ENCODE results near the gene ACYP2. TPM values are rescaled to one million over a fixed set of nuclear protein-coding genes. Genes with fewer than 3 reads are reported as not detected.
A peak's percentile ranks its signal among the peaks of the same experiment; 100 is the strongest.
"Not testable (repeated sequence)": the region's sequence is repeated elsewhere in the genome, so short reads cannot be mapped to it uniquely, and the experiment has no call there.

The ACYP2 gene
- total RNA-seq, 1 experiment from 2014 or later, result 10.9 TPM

DNA sequence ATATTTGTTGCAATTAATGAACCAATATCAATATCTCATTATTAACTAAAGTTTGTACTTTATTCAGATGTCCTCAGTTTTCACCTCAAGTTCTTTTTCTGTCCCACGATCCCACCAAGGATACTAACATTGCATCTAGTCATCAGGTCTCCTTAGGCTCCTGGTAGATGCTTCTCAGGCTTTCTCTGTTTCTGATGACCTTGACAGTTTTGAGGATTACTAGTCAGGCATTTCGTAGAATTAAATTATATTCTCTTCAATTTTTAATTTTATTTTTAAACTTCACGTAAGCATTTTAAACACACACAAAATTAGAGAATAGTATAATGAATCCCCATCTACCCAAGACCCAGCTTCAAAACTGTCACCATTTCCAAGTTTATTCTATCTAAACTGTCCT is 5.6 kb upstream of the ACYP2 start:
- CTCF ChIA-PET, result no interaction called here
- H3K27ac Mint-ChIP-seq (ENCODE audit: unreplicated experiment), result no peak overlapping the region

DNA sequence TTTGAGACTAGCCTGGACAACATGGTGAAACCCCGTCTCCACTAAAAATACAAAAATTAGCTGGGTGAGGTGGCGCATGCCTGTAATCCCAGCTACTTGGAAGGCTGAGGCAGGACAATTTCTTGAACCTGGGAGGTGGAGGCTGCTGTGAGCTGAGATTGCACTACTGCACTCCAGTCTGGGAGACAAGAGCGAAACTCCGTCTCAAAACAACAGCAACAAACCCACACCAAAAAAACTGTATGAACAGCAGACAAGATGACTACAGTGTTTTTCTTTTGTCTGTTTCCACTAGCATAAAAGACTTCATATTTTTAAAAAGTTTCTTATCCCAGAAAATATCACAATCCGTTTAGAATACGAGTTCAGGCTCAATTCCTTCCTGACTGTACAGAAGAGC is 936 bp upstream of the ACYP2 start:
- Mint-ChIP-seq H3K4me3 (ENCODE audit: low read depth, unreplicated experiment) (peak overlapping the region; percentile 99), H3K36me3 (ENCODE audit: insufficient read depth, unreplicated experiment) (peaks cover 18% of the 10 kb centered on the region), H3K4me1 (ENCODE audit: low read depth, unreplicated experiment) (peaks cover 12% of the 10 kb centered on the region)
- not testable (repeated sequence) for DNase-seq; H3K27me3 Mint-ChIP-seq (ENCODE audit: unreplicated experiment); BruUV-seq (replicated peaks); H3K27ac Mint-ChIP-seq (ENCODE audit: unreplicated experiment); H3K9me3 Mint-ChIP-seq (ENCODE audit: low read depth, unreplicated experiment)
- CTCF ChIA-PET, result interaction anchor here (0.7 to 1.9 kb wide), 3 partner anchors 8 to 911 kb away, joined by 3 to 9 read pairs (median 6); no protein-coding TSS in a partner anchor
- intact Hi-C loops (cut with micrococcal nuclease; ENCODE audit: unreplicated experiment), result loop anchor here (2.0 kb wide), 1 partner anchor 590 kb away; no protein-coding TSS in a partner anchor

More for the DNA sequence above, 5.6 kb upstream of the ACYP2 start:
- intact Hi-C loops (cut with micrococcal nuclease; ENCODE audit: unreplicated experiment), result loop anchor here (10.0 kb wide), 1 partner anchor 1065 kb away; no protein-coding TSS in a partner anchor
- Mint-ChIP-seq H3K36me3 (ENCODE audit: insufficient read depth, unreplicated experiment) (no peaks in the 10 kb centered on the region), H3K4me1 (ENCODE audit: low read depth, unreplicated experiment) (peaks cover 3% of the 10 kb centered on the region), H3K27me3 (ENCODE audit: unreplicated experiment) (no peaks in the 10 kb centered on the region), H3K4me3 (ENCODE audit: low read depth, unreplicated experiment) (no peak overlapping the region), H3K9me3 (ENCODE audit: low read depth, unreplicated experiment) (no peaks in the 10 kb centered on the region)
- no TSS peak for BruUV-seq (replicated peaks)
- DNase-seq, result no peak
- TF ChIP-seq, protein P1, sequence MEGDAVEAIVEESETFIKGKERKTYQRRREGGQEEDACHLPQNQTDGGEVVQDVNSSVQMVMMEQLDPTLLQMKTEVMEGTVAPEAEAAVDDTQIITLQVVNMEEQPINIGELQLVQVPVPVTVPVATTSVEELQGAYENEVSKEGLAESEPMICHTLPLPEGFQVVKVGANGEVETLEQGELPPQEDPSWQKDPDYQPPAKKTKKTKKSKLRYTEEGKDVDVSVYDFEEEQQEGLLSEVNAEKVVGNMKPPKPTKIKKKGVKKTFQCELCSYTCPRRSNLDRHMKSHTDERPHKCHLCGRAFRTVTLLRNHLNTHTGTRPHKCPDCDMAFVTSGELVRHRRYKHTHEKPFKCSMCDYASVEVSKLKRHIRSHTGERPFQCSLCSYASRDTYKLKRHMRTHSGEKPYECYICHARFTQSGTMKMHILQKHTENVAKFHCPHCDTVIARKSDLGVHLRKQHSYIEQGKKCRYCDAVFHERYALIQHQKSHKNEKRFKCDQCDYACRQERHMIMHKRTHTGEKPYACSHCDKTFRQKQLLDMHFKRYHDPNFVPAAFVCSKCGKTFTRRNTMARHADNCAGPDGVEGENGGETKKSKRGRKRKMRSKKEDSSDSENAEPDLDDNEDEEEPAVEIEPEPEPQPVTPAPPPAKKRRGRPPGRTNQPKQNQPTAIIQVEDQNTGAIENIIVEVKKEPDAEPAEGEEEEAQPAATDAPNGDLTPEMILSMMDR (IDR thresholded peaks at IDR 0.05; ENCODE audit: unreplicated experiment), result no peak

DNA sequence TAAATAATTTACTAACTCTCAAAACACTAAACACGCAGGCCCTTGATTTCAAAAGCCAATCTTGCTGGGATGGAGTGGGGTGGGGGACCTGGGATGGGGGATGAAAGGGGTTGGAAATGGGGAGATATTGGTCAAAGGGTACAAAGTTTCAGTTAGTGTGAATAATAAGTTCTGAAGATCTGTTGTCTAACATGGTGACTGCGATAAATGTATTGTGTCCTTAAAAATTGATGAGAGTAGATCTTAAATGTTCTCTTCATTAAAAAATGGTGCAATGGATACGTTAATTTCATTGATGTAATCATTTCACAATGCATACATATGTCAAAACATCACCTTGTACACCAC is 505 bp upstream of the ACYP2 start:
- intact Hi-C loops (cut with micrococcal nuclease; ENCODE audit: unreplicated experiment), result loop anchor here (2.0 kb wide), 1 partner anchor 590 kb away; no protein-coding TSS in a partner anchor
- CTCF ChIA-PET, result interaction anchor here (0.9 to 1.9 kb wide), 2 partner anchors 8 to 46 kb away, joined by 3 to 9 read pairs; no protein-coding TSS in a partner anchor

DNA sequence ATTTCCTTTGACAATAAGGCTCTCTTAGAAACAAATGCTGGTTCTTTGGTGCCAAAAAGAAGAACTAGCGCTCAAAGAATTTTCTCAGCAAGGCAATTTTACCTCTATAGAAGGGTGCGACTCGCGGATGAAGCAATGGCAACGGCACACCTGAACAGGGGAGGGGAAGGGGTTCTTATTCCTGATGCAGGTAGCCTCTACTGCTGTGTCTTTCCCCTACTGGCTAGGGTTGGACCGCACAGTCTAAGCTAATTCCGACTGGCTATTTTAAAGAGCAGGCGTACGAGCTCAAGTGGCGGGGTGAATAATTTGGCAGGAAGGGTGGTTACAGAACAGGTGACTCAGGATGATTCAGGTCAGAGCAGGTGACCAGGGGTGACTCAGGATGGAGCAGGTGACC is 1.2 kb downstream of the ACYP2 start:
- DNase-seq; intact Hi-C loops (cut with micrococcal nuclease; ENCODE audit: unreplicated experiment); H3K9me3 Mint-ChIP-seq (ENCODE audit: low read depth, unreplicated experiment); BruUV-seq (replicated peaks); H3K27me3 Mint-ChIP-seq (ENCODE audit: unreplicated experiment): not testable (repeated sequence)
- CTCF ChIA-PET, result interaction anchor here (0.7 to 1.9 kb wide), 2 partner anchors 10 to 61 kb away, joined by 4 to 9 read pairs; no protein-coding TSS in a partner anchor
- peak overlapping the region; percentile 99 for H3K4me3 Mint-ChIP-seq (ENCODE audit: low read depth, unreplicated experiment)
- H3K36me3 Mint-ChIP-seq (ENCODE audit: insufficient read depth, unreplicated experiment), result peaks cover 18% of the 10 kb centered on the region
- H3K4me1 Mint-ChIP-seq (ENCODE audit: low read depth, unreplicated experiment), result peaks cover 12% of the 10 kb centered on the region
- peak overlapping the region; percentile 99 for H3K27ac Mint-ChIP-seq (ENCODE audit: unreplicated experiment)

More for the DNA sequence above, 505 bp upstream of the ACYP2 start:
- Mint-ChIP-seq H3K27ac (ENCODE audit: unreplicated experiment) (peak overlapping the region; percentile 99), H3K27me3 (ENCODE audit: unreplicated experiment) (no peaks in the 10 kb centered on the region), H3K9me3 (ENCODE audit: low read depth, unreplicated experiment) (peaks cover 4% of the 10 kb centered on the region), H3K4me1 (ENCODE audit: low read depth, unreplicated experiment) (peaks cover 12% of the 10 kb centered on the region), H3K36me3 (ENCODE audit: insufficient read depth, unreplicated experiment) (peaks cover 18% of the 10 kb centered on the region), H3K4me3 (ENCODE audit: low read depth, unreplicated experiment) (peak overlapping the region; percentile 99)
- DNase-seq, result no peak
- no TSS peak for BruUV-seq (replicated peaks)
- TF ChIP-seq, protein P1 (IDR thresholded peaks at IDR 0.05; ENCODE audit: unreplicated experiment), result no peak

DNA sequence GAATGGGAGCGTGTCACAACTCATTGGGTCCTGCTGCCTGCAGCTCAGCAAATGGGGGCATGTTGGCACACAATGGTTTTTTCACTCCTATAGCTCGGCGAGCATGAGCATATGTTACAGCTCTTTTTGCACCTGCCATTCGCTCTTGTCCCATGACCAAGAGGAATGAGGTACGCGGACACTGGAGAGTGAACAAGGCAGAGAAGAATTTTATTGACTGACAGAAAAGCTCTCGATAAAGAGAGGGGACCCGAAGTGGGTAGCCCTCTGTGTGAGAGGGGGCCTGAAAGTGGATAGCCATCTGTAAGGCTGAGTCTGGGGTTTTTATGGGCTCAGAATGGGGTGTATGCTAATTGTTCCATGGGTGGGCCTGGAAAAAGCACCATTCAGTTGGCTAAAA is 5.5 kb downstream of the ACYP2 start:
- intact Hi-C loops (cut with micrococcal nuclease; ENCODE audit: unreplicated experiment), result no loop called here
- TF ChIP-seq, protein P1 (IDR thresholded peaks at IDR 0.05; ENCODE audit: unreplicated experiment), result no peak
- H3K4me1 Mint-ChIP-seq (ENCODE audit: low read depth, unreplicated experiment), result peaks cover 18% of the 10 kb centered on the region
- no peak for DNase-seq
- H3K9me3 Mint-ChIP-seq (ENCODE audit: low read depth, unreplicated experiment), result peaks cover 4% of the 10 kb centered on the region
- H3K36me3 Mint-ChIP-seq (ENCODE audit: insufficient read depth, unreplicated experiment), result peaks cover 7% of the 10 kb centered on the region
- H3K27me3 Mint-ChIP-seq (ENCODE audit: unreplicated experiment), result no peaks in the 10 kb centered on the region
- BruUV-seq (replicated peaks), result no TSS peak
- CTCF ChIA-PET, result no interaction called here
- H3K4me3 Mint-ChIP-seq (ENCODE audit: low read depth, unreplicated experiment), result no peak overlapping the region
- no peak overlapping the region for H3K27ac Mint-ChIP-seq (ENCODE audit: unreplicated experiment)
